Amniotic epithelial cell (primary cell): ENCODE measurements around the gene KCNN3.

Experiments
- DNase-seq: peaks from one replicate; pipeline ENCODE4 v3.0.0-alpha.2; 2010; ENCODE audit warnings: low read depth

Gene KCNN3

GRCh38 chr1:154860156-154860870, 9.8 kb downstream of the KCNN3 start:
- no peak for DNase-seq

- DNase-seq = no peak
These were observed 10.3 kb downstream of the KCNN3 start for GRCh38 chr1:154859786-154860155.

- DNase-seq = no peak
These were observed 10.8 kb downstream of the KCNN3 start for GRCh38 chr1:154859151-154859785.

GRCh38 chr1:154857441-154858215, 12.5 kb downstream of the KCNN3 start:
- no peak for DNase-seq

- no peak for DNase-seq
These were observed 13.1 kb downstream of the KCNN3 start for GRCh38 chr1:154857022-154857421.

GRCh38 chr1:154856544-154856943, 13.5 kb downstream of the KCNN3 start:
- no peak for DNase-seq

GRCh38 chr1:154856049-154856448, 14.0 kb downstream of the KCNN3 start:
- DNase-seq = no peak

- DNase-seq = no peak
These were observed 14.8 kb downstream of the KCNN3 start for GRCh38 chr1:154855186-154855851.

GRCh38 chr1:154852845-154853244, 17.2 kb downstream of the KCNN3 start:
- DNase-seq = no peak

GRCh38 chr1:154851392-154852177, 18.5 kb downstream of the KCNN3 start:
- DNase-seq = peak; percentile 27

- peak; percentile 5 for DNase-seq
These were observed 20.4 kb downstream of the KCNN3 start for GRCh38 chr1:154849645-154850131.

GRCh38 chr1:154848983-154849382, 21.1 kb downstream of the KCNN3 start:
- no peak for DNase-seq

- peak; percentile 5 for DNase-seq
These were observed 22.2 kb downstream of the KCNN3 start for GRCh38 chr1:154847891-154848290.

GRCh38 chr1:154846565-154847442, 23.3 kb downstream of the KCNN3 start:
- no peak for DNase-seq

GRCh38 chr1:154845879-154846278, 24.2 kb downstream of the KCNN3 start:
- DNase-seq = no peak

GRCh38 chr1:154845174-154845573, 24.9 kb downstream of the KCNN3 start:
- DNase-seq = no peak

- DNase-seq = no peak
These were observed 25.8 kb downstream of the KCNN3 start for GRCh38 chr1:154844297-154844681.

- DNase-seq = no peak
These were observed 26.3 kb downstream of the KCNN3 start for GRCh38 chr1:154843636-154844296.

- no peak for DNase-seq
These were observed 27.4 kb downstream of the KCNN3 start for GRCh38 chr1:154842635-154843034.

- DNase-seq = no peak
These were observed 28.7 kb downstream of the KCNN3 start for GRCh38 chr1:154841384-154841783.
